Heart left ventricle (tissue), 13 donors: ENCODE results near the gene TMPRSS5.

Experiments used
- CTCF ChIP-seq, 12 donors: fragments of 200-600 bp; sonication (generic) in 4 of 12; IDR thresholded peaks; one replicate each; pipeline versions ENCODE4 v1.5.0 to v1.8.0; 2018 to 2022; ENCODE audit warnings: antibody characterized with exemption in 12 of 12, mild to moderate bottlenecking in 5 of 12
- POLR2A ChIP-seq, 2 donors: fragments of 450-650 bp; IDR thresholded peaks; one replicate each; pipeline ENCODE4 v1.6.1; 2017; ENCODE audit warnings: antibody characterized with exemption in 2 of 2, mild to moderate bottlenecking in 2 of 2, moderate library complexity in 2 of 2
- donor health status: ischemic (EF 13 %, LVEDD 7.1; RV severe dilation, severe dysfunction).
- donor health status: DM: no; HTN: yes; CAD: no.
- donor health status: DM: no; HTN: no; CAD: no.
- donor health status: ischemic (EF 25% LVEDD 6.9; RV normal size, moderate dysfunction).
- donor health status: ischemic (EF 25% LVEDD 5.7; RV mildly dilated, moderate dysfunction).
- donor health status: ischemic (EF 35%, LVEDD 5.7; RV mildly dilated, moderate dysfunction).
- donor health status: nonischemic (EF 11% LVEDD 7.7; RV severe dilation, severe dysfunction).
- donor health status: DM: yes; HTN: yes; CAD: no.
- donor health status: PGD.
- donor health status: ischemic (EF 29% LVEDD 5.4; RV normal size, mild dysfunction).
- donor health status: nonischemic (EF 23%, LVEDD 6.1; RV moderate dilation, normal function).

DNA sequence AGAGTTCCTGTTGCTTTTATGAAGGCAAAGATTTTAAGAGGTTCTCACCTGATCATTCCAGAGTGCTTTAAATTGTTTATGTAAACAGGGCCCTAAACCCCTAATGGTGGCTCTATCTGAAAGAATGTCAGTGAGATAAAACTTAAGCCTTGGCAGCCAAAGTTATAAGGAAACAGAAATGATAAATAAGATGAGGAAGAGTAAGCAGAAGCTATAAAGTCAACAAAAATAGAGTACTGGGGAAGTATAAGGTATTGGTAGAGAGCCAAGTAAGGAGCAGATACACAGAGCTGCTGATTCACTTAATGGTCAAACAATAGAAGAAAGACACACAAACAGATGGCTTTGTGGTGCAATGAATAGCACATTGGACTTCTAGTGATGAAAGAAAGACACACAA lies 37.9 kb downstream of the TMPRSS5 start:
- TF ChIP-seq POLR2A (IDR thresholded peaks at IDR 0.05) = no peak
- TF ChIP-seq CTCF (IDR thresholded peaks at IDR 0.05) = no peak
